Measurements from ENCODE around the gene SLC66A2. TPM values are rescaled to one million over a fixed set of nuclear protein-coding genes. Genes with fewer than 3 reads are reported as not detected.
"Not testable (repeated sequence)": the region's sequence is repeated elsewhere in the genome, so short reads cannot be mapped to it uniquely, and the experiment has no call there.

Gene SLC66A2
- total RNA-seq, 1 donor from 2014 or later = 35.1 TPM

GRCh38 chr18:79868168-79868784 is 83.2 kb downstream of the SLC66A2 start:
- no peaks in the 10 kb centered on the region for H3K36me3 Mint-ChIP-seq (ENCODE audit: unreplicated experiment)
- H3K27me3 Mint-ChIP-seq (ENCODE audit: unreplicated experiment) = no peaks in the 10 kb centered on the region
- H3K9me3 Mint-ChIP-seq (ENCODE audit: unreplicated experiment) = no peaks in the 10 kb centered on the region
- no peak overlapping the region for H3K27ac Mint-ChIP-seq (ENCODE audit: unreplicated experiment)
- DNase-seq (ENCODE audit: extremely low spot score, unreplicated experiment) = peak; percentile 78
- no peak for TF ChIP-seq CTCF (IDR thresholded peaks at IDR 0.05)
- no peak overlapping the region for H3K4me3 Mint-ChIP-seq (ENCODE audit: unreplicated experiment)
- no peaks in the 10 kb centered on the region for H3K4me1 Mint-ChIP-seq (ENCODE audit: unreplicated experiment)

- peak; percentile 80 for DNase-seq (ENCODE audit: extremely low spot score, unreplicated experiment)
- TF ChIP-seq CTCF (IDR thresholded peaks at IDR 0.05) = no peak
Measured at GRCh38 chr18:79867666-79868065, 83.8 kb downstream of the SLC66A2 start.

GRCh38 chr18:79866889-79867574 is 84.4 kb downstream of the SLC66A2 start:
- no peaks in the 10 kb centered on the region for H3K4me1 Mint-ChIP-seq (ENCODE audit: unreplicated experiment)

More at GRCh38 chr18:79867666-79868065, 83.8 kb downstream of the SLC66A2 start:
- Mint-ChIP-seq H3K4me1 (ENCODE audit: unreplicated experiment) (no peaks in the 10 kb centered on the region), H3K4me3 (ENCODE audit: unreplicated experiment) (no peak overlapping the region), H3K27ac (ENCODE audit: unreplicated experiment) (no peak overlapping the region), H3K9me3 (ENCODE audit: unreplicated experiment) (no peaks in the 10 kb centered on the region), H3K27me3 (ENCODE audit: unreplicated experiment) (peaks cover under 1% of the 10 kb centered on the region), H3K36me3 (ENCODE audit: unreplicated experiment) (no peaks in the 10 kb centered on the region)

GRCh38 chr18:79865951-79866350 is 85.5 kb downstream of the SLC66A2 start:
- H3K27ac Mint-ChIP-seq (ENCODE audit: unreplicated experiment); H3K36me3 Mint-ChIP-seq (ENCODE audit: unreplicated experiment); H3K4me1 Mint-ChIP-seq (ENCODE audit: unreplicated experiment); H3K9me3 Mint-ChIP-seq (ENCODE audit: unreplicated experiment); H3K4me3 Mint-ChIP-seq (ENCODE audit: unreplicated experiment): not testable (repeated sequence)
- peaks cover 10% of the 10 kb centered on the region for H3K27me3 Mint-ChIP-seq (ENCODE audit: unreplicated experiment)
- peak; percentile 56 for DNase-seq (ENCODE audit: extremely low spot score, unreplicated experiment)

More at GRCh38 chr18:79866889-79867574, 84.4 kb downstream of the SLC66A2 start:
- TF ChIP-seq CTCF (IDR thresholded peaks at IDR 0.05) = no peak
- Mint-ChIP-seq H3K9me3 (ENCODE audit: unreplicated experiment) (no peaks in the 10 kb centered on the region), H3K27ac (ENCODE audit: unreplicated experiment) (no peak overlapping the region), H3K4me3 (ENCODE audit: unreplicated experiment) (no peak overlapping the region), H3K27me3 (ENCODE audit: unreplicated experiment) (peaks cover 7% of the 10 kb centered on the region), H3K36me3 (ENCODE audit: unreplicated experiment) (no peaks in the 10 kb centered on the region)
- DNase-seq (ENCODE audit: extremely low spot score, unreplicated experiment) = peak; percentile 71

- H3K27me3 Mint-ChIP-seq (ENCODE audit: unreplicated experiment) = peaks cover 14% of the 10 kb centered on the region
- not testable (repeated sequence) for H3K4me1 Mint-ChIP-seq (ENCODE audit: unreplicated experiment); DNase-seq (ENCODE audit: extremely low spot score, unreplicated experiment); H3K4me3 Mint-ChIP-seq (ENCODE audit: unreplicated experiment); H3K36me3 Mint-ChIP-seq (ENCODE audit: unreplicated experiment); H3K27ac Mint-ChIP-seq (ENCODE audit: unreplicated experiment); H3K9me3 Mint-ChIP-seq (ENCODE audit: unreplicated experiment)
Measured at GRCh38 chr18:79864955-79865354, 86.5 kb downstream of the SLC66A2 start.

GRCh38 chr18:79864006-79864725 is 87.3 kb downstream of the SLC66A2 start:
- Mint-ChIP-seq H3K27ac (ENCODE audit: unreplicated experiment) (no peak overlapping the region), H3K36me3 (ENCODE audit: unreplicated experiment) (no peaks in the 10 kb centered on the region), H3K4me1 (ENCODE audit: unreplicated experiment) (no peaks in the 10 kb centered on the region), H3K27me3 (ENCODE audit: unreplicated experiment) (peaks cover 14% of the 10 kb centered on the region), H3K4me3 (ENCODE audit: unreplicated experiment) (no peak overlapping the region), H3K9me3 (ENCODE audit: unreplicated experiment) (peaks cover 5% of the 10 kb centered on the region)
- no peak for TF ChIP-seq CTCF (IDR thresholded peaks at IDR 0.05)
- peak; percentile 83 for DNase-seq (ENCODE audit: extremely low spot score, unreplicated experiment)
